K562 (cell line): ENCODE measurements around the gene PSD2. TPM values are rescaled to one million over a fixed set of nuclear protein-coding genes. Genes with fewer than 3 reads are reported as not detected.

Source experiments
- ATAC-seq: fragments of 200-7000 bp; cut with Tn5 transposase; 3 replicates; pipeline ENCODE4 v1.9.1; 2020; ENCODE audit warnings: moderate library complexity
- BruUV-seq: library from RNA; stranded (reverse); fragments of 400-500 nt; replicated peaks from 2 replicates; lab custom pipeline; 2021; lab: Mats Ljungman, UMichigan
- CTCF ChIA-PET: fragments of 300-600 bp; formaldehyde crosslinking; extraction: SDS; loops from one replicate; lab custom pipeline; 2021; ENCODE audit warnings: low intra/inter-chr PET ratio; lab: Yijun Ruan, JAX
- POLR2A ChIA-PET: fragments of 300-600, 350-650 bp; sonication (Branson Sonifier 250); formaldehyde crosslinking; extraction: SDS; loops from one replicate; lab custom pipeline; 2021; ENCODE audit warnings: antibody characterized with exemption, inconsistent platforms; lab: Yijun Ruan, JAX
- DNase-seq, 4 experiments: peaks; one replicate each; pipeline versions ENCODE4 v3.0.0 to v3.0.0-alpha.2; 2011 to 2018; ENCODE audit warnings: low spot score in 3 of 4, mixed read lengths in 3 of 4; ENCODE audit errors: extremely low read depth in 1 of 4
- FAIRE-seq: peaks from 2 replicates; lab custom pipeline; 2011; peaks lifted over from hg19 to GRCh38; lab: Jason Lieb, UNC
- H2AFZ ChIP-seq: 2 replicates; pipeline ENCODE4 v1.6.0; 2011; ENCODE audit warnings: low read depth, low read length, control low read depth, inconsistent platforms
- H3K27ac ChIP-seq: fragments of 200-600 bp; 3 replicates; pipeline ENCODE4 v1.8.0; 2011; ENCODE audit warnings: low read depth, mild to moderate bottlenecking, control low read depth, inconsistent platforms, low read length, moderate library complexity, mixed read lengths; ENCODE audit errors: extremely low read depth
- H3K27me3 ChIP-seq, 2 experiments: fragments of 300-600 bp in 1 of 2; 2 replicates in 1 of 2; 3 replicates in 1 of 2; pipeline versions ENCODE4 v1.6.0 to v1.8.0; 2011; ENCODE audit warnings: inconsistent platforms in 2 of 2, low read length in 2 of 2, mild to moderate bottlenecking in 1 of 2, mixed read lengths in 1 of 2, moderate library complexity in 1 of 2; ENCODE audit not compliant: control insufficient read depth in 2 of 2, insufficient read depth in 2 of 2
- H3K36me3 ChIP-seq: fragments of 300-600 bp; 3 replicates; pipeline ENCODE4 v1.8.0; 2011; ENCODE audit warnings: mild to moderate bottlenecking, low read length, inconsistent platforms; ENCODE audit not compliant: control insufficient read depth, insufficient read depth
- H3K4me1 ChIP-seq, 2 experiments: fragments of 200-600 bp in 1 of 2; replicated peaks in 1 of 2; 2 replicates in 1 of 2; 3 replicates in 1 of 2; pipeline versions ENCODE4 v1.5.1 to v1.8.0; 2011; ENCODE audit warnings: inconsistent platforms in 2 of 2, low read length in 2 of 2, mild to moderate bottlenecking in 1 of 2, mixed read lengths in 1 of 2, moderate library complexity in 1 of 2; ENCODE audit not compliant: control insufficient read depth in 2 of 2, insufficient read depth in 2 of 2
- H3K4me2 ChIP-seq: 2 replicates; pipeline ENCODE4 v1.6.1; 2011; ENCODE audit warnings: low read length, control low read depth, inconsistent platforms, mixed read lengths; ENCODE audit not compliant: insufficient read depth
- H3K4me3 ChIP-seq: fragments of 200-600 bp; sonication (generic), shearing (Covaris generic); 2 replicates; pipeline ENCODE4 v1.5.1; 2016; ENCODE audit warnings: control low read depth, inconsistent platforms
- H3K79me2 ChIP-seq: fragments of 200-600 bp; 3 replicates; pipeline ENCODE4 v1.8.0; 2011; ENCODE audit warnings: low read length, inconsistent platforms; ENCODE audit not compliant: control insufficient read depth, insufficient read depth
- H3K9ac ChIP-seq, 2 experiments: 2 replicates each; pipeline versions ENCODE4 v1.6.0 to v1.6.1; 2011; ENCODE audit warnings: low read depth in 2 of 2, low read length in 2 of 2, control low read depth in 1 of 2, inconsistent platforms in 1 of 2, mild to moderate bottlenecking in 1 of 2, mixed read lengths in 1 of 2; ENCODE audit not compliant: insufficient read depth in 1 of 2
- H3K9me1 ChIP-seq: one replicate; pipeline ENCODE4 v1.6.0; 2011; ENCODE audit warnings: inconsistent platforms, mild to moderate bottlenecking, low read length, moderate library complexity; ENCODE audit not compliant: control insufficient read depth, insufficient read depth
- H3K9me3 ChIP-seq: replicated peaks from 2 replicates; pipeline ENCODE4 v1.5.1; 2011; ENCODE audit warnings: low read depth, low read length, inconsistent platforms; ENCODE audit not compliant: control insufficient read depth, insufficient read depth
- H4K20me1 ChIP-seq: replicated peaks from 2 replicates; pipeline ENCODE4 v1.6.1; 2011; ENCODE audit warnings: low read length, inconsistent platforms, mixed read lengths; ENCODE audit not compliant: control insufficient read depth, insufficient read depth
- BDP1 ChIP-seq: IDR thresholded peaks from 3 replicates; pipeline ENCODE4 v1.6.1; 2011; ENCODE audit not compliant: insufficient read length, insufficient read depth
- FOXA3 ChIP-seq, 2 experiments: fragments of 450-650 bp in 1 of 2; sonication (generic) in 1 of 2; formaldehyde crosslinking; IDR thresholded peaks in 1 of 2; conservative IDR thresholded peaks in 1 of 2; 2 replicates each; pipeline versions ENCODE4 v1.4.0 to v1.8.0; 2020 to 2022; ENCODE audit warnings: mild to moderate bottlenecking in 2 of 2, missing genetic modification reagents in 1 of 2
- GABPB1 ChIP-seq: sonication (generic); formaldehyde crosslinking; IDR thresholded peaks from 2 replicates; pipeline ENCODE4 v1.8.0; 2022; ENCODE audit warnings: mild to moderate bottlenecking, missing genetic modification reagents
- HNRNPL ChIP-seq: fragments of 200-400 bp; formaldehyde crosslinking; IDR thresholded peaks from 2 replicates; pipeline ENCODE4 v1.6.1; 2017; ENCODE audit warnings: low read depth, mild to moderate bottlenecking, low read length
- NONO ChIP-seq, 2 experiments: fragments of 200-400 bp in 1 of 2; fragments of 450-650 bp in 1 of 2; formaldehyde crosslinking in 1 of 2; IDR thresholded peaks; 2 replicates each; pipeline ENCODE4 v1.6.1; 2017; ENCODE audit warnings: low read depth in 2 of 2, mild to moderate bottlenecking in 2 of 2, moderate library complexity in 2 of 2, low read length in 1 of 2
- REST ChIP-seq, 2 experiments: fragments of 450-650 bp; formaldehyde crosslinking in 1 of 2; IDR thresholded peaks; 2 replicates each; pipeline versions ENCODE4 v1.4.0 to v1.6.1; 2014 to 2020; ENCODE audit warnings: mild to moderate bottlenecking in 2 of 2, borderline replicate concordance in 1 of 2, low read depth in 1 of 2
- SMARCE1 ChIP-seq: fragments of 450-650 bp; IDR thresholded peaks from 2 replicates; pipeline ENCODE4 v1.7.1; 2016; ENCODE audit warnings: mild to moderate bottlenecking
- TCF15 ChIP-seq: fragments of 250-450 bp; sonication (Bioruptor Pico); IDR thresholded peaks from 2 replicates; pipeline ENCODE4 v1.8.0; 2022; ENCODE audit warnings: moderate library complexity, mild to moderate bottlenecking, inconsistent platforms
- TRIM24 ChIP-seq, 2 experiments: fragments of 450-650 bp; IDR thresholded peaks; 2 replicates each; pipeline ENCODE4 v1.6.1; 2016
- ZNF592 ChIP-seq: fragments of 450-650 bp; IDR thresholded peaks from 2 replicates; pipeline ENCODE4 v1.6.1; 2017; ENCODE audit warnings: antibody characterized with exemption, mild to moderate bottlenecking
- WGBS: fragments of 100-300 bp; shearing (Covaris generic); methylation state at CpG from one replicate; pipeline ENCODE4 v1.1.6; 2016; ENCODE audit warnings: low coverage, mixed read lengths; ENCODE audit not compliant: insufficient coverage; ENCODE audit errors: missing lambda C conversion rate; 5-methylcytosine and 5-hydroxymethylcytosine counted together
- in situ Hi-C: fragments of 300-500 bp; cut with MboI; formaldehyde crosslinking; loops from 4 replicates; pipeline ENCODE4 v1.15.0; 2018; ENCODE audit warnings: inconsistent platforms, mixed read lengths
- intact Hi-C: fragments of 100-400 bp; cut with micrococcal nuclease; formaldehyde crosslinking; loops from 2 replicates; pipeline ENCODE4 v1.14.2; 2022
- polyA plus RNA-seq, 8 experiments: library from polyadenylated mRNA; depleted of rRNA in 4 of 8; stranded (reverse) in 5 of 8; unstranded in 3 of 8; fragments of >200 nt; fragmentation: Nextera tagmentation in 2 of 8; fragmentation: Illumina TruSeq in 1 of 8; extraction: Ambion mirVana in 2 of 8; extraction: Trizol in 1 of 8; gene quantifications; 2 replicates each; pipeline versions ENCODE4 v1.2.1 to v1.2.3, GENCODE V29; 2011 to 2014; ENCODE audit warnings: inconsistent platforms in 1 of 8, missing spikeins in 1 of 8
- total RNA-seq, 7 experiments: library from RNA; depleted of rRNA in 6 of 7; stranded (reverse); fragments of >200 nt in 6 of 7; fragmentation: Illumina TruSeq in 2 of 7; extraction: Trizol in 2 of 7; gene quantifications; 2 replicates each; pipeline versions ENCODE4 v1.2.1 to v1.2.3, GENCODE V29; 2011 to 2021; ENCODE audit warnings: low replicate concordance in 1 of 7

The PSD2 gene
- total and polyA plus RNA-seq, 9 of the 15 experiments (the other 6 are each of a cell fraction or from before 2014, with no cell fraction given) = 0.01 to 0.09 (median 0.04) TPM; not detected in 4

GRCh38 chr5:139816566-139816965 is 21.0 kb downstream of the PSD2 start:
- no peaks in the 10 kb centered on the region for H3K36me3 ChIP-seq
- no peak overlapping the region for H3K9ac ChIP-seq
- no peak for FAIRE-seq
- H3K27me3 ChIP-seq = peaks cover 32 to 77% of the 10 kb centered on the region in 2 experiments
- in situ Hi-C loops = no loop called here
- no peak overlapping the region for H3K4me2 ChIP-seq
- CTCF ChIA-PET = no interaction called here
- H3K27ac ChIP-seq = no peak overlapping the region
- peaks cover 0 to 4% of the 10 kb centered on the region in 2 experiments; a peak in 1 of 5 replicates for H3K4me1 ChIP-seq
- WGBS = 0% methylated on average over 11 of the region's 12 CpGs
- peaks cover 4% of the 10 kb centered on the region; the same call in 1 of the 2 replicates for H4K20me1 ChIP-seq
- H3K9me3 ChIP-seq = no peaks in the 10 kb centered on the region
- no peak overlapping the region for H3K4me3 ChIP-seq
- BruUV-seq = no TSS peak
- H3K79me2 ChIP-seq = no peaks in the 10 kb centered on the region
- H3K9me1 ChIP-seq = no peaks in the 10 kb centered on the region
- intact Hi-C loops = no loop called here
- POLR2A ChIA-PET = no interaction called here
- H2AFZ ChIP-seq = no peak overlapping the region
- no peak for ATAC-seq
- no peak for DNase-seq
- TF ChIP-seq REST (IDR thresholded peaks at IDR 0.05; ENCODE audit: borderline replicate concordance) (no peak), REST (CRISPR knock-in tag; IDR thresholded peaks at IDR 0.05; ENCODE audit: low read depth) (no peak), FOXA3 (CRISPR knock-in tag; conservative IDR thresholded peaks at IDR 0.05 in 1 of 2, IDR thresholded peaks at IDR 0.05 in 1 of 2) (no peak), GABPB1 (CRISPR knock-in tag) (no peak), SMARCE1 (no peak), TRIM24 (IDR thresholded peaks at IDR 0.05) (no peak), ZNF592 (no peak), HNRNPL (no peak), NONO (IDR thresholded peaks at IDR 0.05; ENCODE audit: low read depth in 2 of 2, low read length in 1 of 2) (no peak), TCF15 (no peak), BDP1 (no peak)
